Lower leg skin (tissue), 3 donors: Measurements from ENCODE around the gene TGFBR3.

Experiments used
- POLR2A ChIP-seq, 2 donors: fragments of 450-650 bp; IDR thresholded peaks; one replicate each; pipeline ENCODE4 v1.6.1; 2016 to 2017; ENCODE audit warnings: antibody characterized with exemption in 2 of 2, mild to moderate bottlenecking in 1 of 2, moderate library complexity in 1 of 2
- TF ChIP-seq, protein P1 (sequence below), 3 donors: fragments of 450-650 bp; IDR thresholded peaks; one replicate each; pipeline ENCODE4 v1.5.1; 2016; ENCODE audit warnings: antibody characterized with exemption in 3 of 3, mild to moderate bottlenecking in 3 of 3, moderate library complexity in 2 of 3

DNA sequence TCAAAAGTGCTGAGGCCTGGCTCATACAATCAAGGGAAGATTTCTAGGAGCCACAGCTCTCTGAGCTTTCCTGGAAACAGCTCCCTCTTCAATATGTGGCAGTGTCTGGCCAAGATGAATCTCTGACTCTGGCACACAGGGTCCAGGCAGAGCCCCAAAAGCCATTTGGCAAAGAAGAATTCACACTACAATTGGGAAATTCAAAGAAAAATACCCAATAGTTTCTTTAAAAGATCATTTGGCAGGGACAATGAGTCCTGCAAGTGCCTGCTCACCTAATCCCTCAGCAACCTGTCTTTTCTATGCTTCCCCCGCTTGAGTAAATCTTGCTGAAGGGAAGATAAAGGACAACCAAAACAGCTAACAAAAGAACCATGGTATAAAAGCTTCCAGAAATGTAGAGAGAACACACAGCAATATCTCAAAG lies 124.6 kb downstream of the TGFBR3 start:
- no peak for TF ChIP-seq POLR2A (IDR thresholded peaks at IDR 0.05)
- TF ChIP-seq, protein P1, sequence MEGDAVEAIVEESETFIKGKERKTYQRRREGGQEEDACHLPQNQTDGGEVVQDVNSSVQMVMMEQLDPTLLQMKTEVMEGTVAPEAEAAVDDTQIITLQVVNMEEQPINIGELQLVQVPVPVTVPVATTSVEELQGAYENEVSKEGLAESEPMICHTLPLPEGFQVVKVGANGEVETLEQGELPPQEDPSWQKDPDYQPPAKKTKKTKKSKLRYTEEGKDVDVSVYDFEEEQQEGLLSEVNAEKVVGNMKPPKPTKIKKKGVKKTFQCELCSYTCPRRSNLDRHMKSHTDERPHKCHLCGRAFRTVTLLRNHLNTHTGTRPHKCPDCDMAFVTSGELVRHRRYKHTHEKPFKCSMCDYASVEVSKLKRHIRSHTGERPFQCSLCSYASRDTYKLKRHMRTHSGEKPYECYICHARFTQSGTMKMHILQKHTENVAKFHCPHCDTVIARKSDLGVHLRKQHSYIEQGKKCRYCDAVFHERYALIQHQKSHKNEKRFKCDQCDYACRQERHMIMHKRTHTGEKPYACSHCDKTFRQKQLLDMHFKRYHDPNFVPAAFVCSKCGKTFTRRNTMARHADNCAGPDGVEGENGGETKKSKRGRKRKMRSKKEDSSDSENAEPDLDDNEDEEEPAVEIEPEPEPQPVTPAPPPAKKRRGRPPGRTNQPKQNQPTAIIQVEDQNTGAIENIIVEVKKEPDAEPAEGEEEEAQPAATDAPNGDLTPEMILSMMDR (IDR thresholded peaks at IDR 0.05) = no peak
